Activated CD4-positive, alpha-beta T cell treated with anti-CD3 and anti-CD28 coated beads for 48 hours (primary cell): ENCODE measurements around the gene ABHD14A.
"Not testable (repeated sequence)": the region's sequence is repeated elsewhere in the genome, so short reads cannot be mapped to it uniquely, and the experiment has no call there.

ENCODE experiments used
- DNase-seq: peaks from one replicate; pipeline ENCODE4 v3.0.0-alpha.2; 2020

The ABHD14A gene

DNA sequence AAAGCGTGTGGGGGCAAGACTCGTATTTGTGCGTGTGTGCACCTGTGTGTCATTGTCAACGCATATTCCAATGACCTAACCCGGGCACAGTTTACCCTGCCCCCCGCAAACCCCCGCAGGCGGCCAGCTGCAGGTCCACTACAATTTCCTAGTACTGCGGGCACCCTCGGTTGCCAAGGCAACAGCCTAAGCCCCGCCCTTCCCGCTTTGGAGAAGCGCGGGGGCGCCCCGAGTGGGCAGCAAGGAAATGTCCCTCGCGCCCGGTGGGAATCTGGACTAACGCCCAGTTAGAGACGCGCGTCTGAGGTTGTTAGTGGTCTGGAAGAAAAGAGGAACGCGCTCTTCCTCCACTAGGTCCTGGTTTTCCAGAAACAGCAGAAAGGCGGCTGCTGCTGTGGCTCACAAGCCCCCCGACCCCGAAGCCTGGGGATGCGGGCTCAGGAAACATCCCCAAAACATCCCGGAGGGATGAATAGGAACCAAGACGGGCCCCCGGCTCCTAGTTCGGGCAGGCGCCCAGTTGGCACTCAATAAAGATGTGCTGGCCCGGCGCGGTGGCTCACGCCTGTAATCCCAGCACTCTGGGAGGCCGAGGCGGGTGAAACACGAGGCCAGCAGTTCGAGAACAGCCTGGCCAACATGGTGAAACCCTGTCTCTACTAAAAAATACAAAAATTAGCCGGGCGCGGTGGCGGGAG is 1.1 kb downstream of the ABHD14A start:
- DNase-seq, result peak; percentile 50

GRCh38 chr3:51977446-51978142 is 2.7 kb downstream of the ABHD14A start:
- no peak for DNase-seq

- DNase-seq, result no peak
Measured at GRCh38 chr3:51978143-51978502, 3.3 kb downstream of the ABHD14A start.

- DNase-seq, result no peak
Measured at GRCh38 chr3:51980253-51980652, 5.4 kb downstream of the ABHD14A start.

DNA sequence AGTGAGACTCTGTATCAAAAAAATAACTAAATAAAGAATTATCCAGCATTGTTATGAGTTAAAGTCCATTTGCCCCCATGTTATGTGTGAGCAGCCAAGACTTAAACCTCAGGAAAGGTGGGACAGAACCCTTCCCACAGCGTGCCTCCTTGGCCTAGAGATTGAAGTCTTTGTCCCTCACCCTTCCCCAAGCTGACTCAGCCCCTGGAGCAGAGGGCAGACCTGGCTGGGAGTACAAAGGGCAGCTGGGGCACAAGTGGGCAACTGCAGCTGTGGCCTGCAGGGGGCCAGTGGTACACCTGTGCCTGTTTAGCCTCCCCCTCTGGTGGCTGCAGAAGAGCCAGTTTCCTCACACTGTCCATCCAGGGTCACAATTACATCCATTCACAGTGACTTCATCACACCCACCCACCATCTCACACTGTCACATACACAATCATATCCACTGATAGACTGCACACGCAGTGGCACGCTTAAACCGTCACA is 7.5 kb downstream of the ABHD14A start:
- DNase-seq, result peak; percentile 61

GRCh38 chr3:51982838-51983577 is 8.1 kb downstream of the ABHD14A start, which contains the start of gene ACY1:
Gene ACY1 (plus strand): TSS chr3:51983535. CDS start chr3:51984065, 530 bp downstream.
- DNase-seq, result peak; percentile 86

DNA sequence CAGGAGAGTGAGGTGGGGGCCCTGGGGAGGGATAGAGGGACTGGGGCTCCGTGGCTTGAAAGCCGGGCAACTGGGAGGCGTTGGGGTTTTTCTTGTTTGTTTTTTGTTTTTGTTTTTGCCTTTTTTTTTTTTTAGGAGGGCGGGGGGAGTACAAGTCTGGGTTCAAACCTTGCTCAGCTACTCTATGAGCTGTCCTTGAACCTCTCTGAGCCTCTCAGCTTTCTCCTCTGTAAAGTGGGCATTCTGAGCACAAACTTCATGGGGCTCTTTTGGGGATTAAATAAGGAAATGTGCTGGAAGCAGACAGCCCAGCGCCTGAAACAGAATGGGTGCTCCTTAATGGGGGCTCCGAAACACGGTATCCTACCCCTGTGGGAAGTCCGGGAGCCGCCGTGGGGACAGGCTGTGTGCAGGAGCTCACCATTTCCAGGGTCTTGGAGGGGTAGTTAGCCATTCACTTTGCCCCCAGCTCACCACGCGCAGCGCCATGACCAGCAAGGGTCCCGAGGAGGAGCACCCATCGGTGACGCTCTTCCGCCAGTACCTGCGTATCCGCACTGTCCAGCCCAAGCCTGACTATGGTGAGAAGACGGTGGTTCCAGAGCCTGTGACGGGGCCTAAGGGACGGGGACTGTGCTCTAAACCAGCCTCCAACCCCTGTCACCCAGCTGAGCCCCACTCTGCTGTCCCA is 8.9 kb downstream of the ABHD14A start:
- DNase-seq, result no peak

DNA sequence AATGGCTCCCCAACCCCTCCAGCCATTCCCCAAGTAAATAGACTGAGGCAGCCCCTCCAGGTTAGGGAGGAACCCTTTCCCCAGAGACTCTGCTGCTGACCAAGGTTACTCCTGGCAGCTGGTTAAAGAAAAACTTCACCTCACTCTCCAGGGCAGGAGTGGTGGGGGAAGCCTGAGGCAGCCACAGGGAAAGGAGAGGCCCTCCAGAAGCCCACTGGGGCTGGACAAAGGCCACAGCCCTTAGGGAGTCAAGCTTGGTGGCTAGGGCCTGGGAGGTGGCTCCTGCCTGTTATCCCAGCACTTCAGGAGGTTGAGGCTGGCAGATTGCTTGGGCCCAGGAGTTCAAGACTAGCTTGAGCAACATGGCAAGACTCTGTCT is 9.4 kb downstream of the ABHD14A start:
- no peak for DNase-seq

GRCh38 chr3:51985063-51985462 is 10.2 kb downstream of the ABHD14A start:
- DNase-seq, result no peak

DNA sequence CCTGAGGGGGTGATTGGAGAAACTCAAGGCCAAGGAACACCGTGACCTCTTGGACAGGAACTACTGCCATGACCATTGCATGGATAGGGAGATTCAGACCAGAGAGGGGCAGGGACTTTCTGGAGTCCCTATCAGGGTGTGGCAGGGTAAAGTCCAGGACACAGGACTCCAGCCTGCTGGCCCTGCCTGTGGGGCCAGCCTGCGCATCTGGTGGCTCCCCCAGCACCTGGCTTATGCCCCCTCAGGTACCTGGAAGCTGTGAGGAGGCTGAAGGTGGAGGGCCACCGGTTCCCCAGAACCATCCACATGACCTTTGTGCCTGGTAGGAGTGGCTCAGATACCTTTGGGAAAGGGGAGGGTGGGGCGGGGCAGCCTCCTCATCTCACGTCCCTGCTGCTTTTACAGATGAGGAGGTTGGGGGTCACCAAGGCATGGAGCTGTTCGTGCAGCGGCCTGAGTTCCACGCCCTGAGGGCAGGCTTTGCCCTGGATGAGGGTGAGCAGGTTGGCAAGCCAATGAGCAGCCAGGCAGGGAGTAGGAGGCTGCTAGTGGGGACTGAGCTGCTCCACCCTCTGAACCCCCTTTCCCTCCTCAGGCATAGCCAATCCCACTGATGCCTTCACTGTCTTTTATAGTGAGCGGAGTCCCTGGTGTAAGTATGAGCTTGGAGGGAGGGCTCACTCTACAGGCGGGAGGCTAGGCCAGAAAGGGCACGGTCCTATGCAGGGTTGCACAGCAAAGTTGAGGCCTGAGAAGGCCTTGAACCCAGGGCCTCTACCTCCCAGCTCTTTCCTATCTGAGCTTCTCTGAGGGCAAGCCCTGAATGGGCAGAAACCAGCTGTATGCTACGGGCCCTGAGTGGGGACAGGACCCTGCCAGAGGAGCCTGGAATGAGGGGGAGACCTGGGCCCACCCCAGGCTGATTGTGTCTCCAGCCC is 11.4 kb downstream of the ABHD14A start:
- DNase-seq, result no peak

GRCh38 chr3:51987568-51987967 is 12.7 kb downstream of the ABHD14A start:
- no peak for DNase-seq

- DNase-seq, result no peak
Measured at GRCh38 chr3:51988286-51989146, 13.7 kb downstream of the ABHD14A start.

DNA sequence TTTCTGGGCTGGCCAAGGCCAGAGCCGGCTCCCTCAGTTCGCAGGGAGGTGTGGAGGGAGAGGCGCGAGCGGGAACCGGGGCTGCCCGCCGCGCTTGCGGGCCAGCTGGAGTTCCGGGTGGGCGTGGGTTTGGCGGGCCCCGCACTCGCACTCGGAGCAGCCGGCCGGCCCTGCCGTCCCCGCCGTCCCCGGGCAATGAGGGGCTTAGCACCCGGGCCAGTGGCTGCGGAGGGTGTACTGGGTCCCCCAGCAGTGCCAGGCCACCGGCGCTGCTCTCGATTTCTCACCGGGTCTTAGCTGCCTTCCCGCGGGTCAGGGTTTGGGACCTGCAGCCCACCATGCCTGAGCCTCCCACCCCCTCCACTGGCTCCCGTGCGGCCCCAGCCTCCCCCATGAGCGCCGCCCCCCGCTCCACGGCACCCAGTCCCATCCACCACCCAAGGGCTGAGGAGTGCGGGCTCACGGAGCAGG is 15.7 kb downstream of the ABHD14A start:
- not testable (repeated sequence) for DNase-seq

GRCh38 chr3:51992017-51992682 is 17.3 kb downstream of the ABHD14A start:
- no peak for DNase-seq

DNA sequence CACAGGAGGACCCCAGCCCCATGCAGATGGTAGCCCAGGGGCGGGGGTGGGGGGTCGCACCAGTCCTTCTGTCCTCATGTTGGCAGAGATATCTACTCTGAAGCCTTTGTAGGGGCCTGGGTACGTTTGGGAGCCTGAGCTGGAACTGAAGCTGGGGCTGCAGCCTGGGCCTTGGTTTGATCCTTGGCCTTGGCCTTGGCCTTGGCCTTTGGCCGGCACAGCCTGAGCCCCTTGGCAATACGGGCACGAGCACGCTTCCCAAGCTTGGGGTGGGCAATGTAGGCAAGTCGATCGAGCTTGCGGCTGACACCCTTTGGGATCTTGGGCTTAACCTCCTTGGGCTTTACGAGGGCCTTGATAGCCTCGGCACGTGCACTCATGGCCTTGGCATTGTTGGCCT is 18.8 kb downstream of the ABHD14A start:
- DNase-seq, result not testable (repeated sequence)

DNA sequence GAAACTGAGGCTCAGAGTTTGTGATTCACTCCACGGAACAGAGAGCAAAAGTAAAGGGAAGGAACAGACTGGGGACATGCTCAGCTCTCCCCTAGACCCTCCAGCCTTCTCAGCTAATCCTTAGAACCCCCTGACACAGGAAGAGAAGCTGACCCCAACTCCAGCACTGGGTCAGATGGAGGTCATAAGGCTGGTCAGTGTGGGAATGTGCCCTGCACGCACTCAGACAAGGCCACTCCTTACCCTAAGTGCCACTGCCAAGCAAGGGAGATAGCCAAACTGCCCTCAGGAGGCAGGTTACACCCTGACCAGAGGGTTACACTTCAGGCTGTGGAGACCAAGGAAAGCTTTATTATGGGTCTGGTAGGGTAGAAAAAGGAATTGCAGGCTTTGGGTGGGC is 19.7 kb downstream of the ABHD14A start:
- no peak for DNase-seq

DNA sequence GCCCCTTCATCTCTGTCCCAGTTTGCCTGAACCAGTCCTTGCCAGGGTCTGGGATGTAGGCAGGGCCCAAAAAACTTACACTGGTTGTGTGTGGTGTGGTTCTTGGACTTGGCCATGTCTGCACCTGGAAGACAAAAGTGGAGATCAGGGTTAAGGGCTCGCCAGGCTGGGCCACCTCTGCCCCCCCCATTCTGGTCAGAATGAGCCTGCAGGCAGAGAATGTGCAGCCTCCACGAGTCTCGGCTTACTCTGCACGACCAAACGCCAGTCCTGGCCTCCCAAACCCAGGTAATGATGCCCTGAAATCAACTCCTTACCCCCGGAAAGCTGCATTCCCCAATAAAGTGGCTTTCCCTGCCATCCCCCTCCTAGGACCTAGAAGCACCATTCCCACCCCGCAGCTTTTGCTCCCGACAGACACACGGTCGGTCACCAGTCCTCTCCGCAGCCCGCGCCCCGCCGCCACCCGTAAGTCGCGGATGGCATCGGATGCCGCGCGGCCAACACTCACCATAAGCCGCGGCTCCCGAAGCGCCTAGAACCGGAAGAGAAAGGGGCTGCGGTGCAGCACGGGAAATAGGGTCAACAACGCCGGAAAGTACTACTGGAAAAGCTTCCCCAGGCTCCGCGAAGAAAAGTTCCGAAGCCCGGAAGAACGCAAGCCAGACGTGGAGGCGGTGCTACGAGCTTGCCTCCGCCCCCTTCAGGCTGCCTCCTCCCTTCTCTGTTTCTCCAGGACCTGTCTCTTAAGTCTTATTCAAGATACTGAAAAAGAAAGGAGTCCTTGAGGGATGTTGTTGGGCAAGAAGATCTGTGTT is 20.7 kb downstream of the ABHD14A start, which contains the start of gene RPL29:
TSS of gene RPL29 (minus strand) at position 550 of the 818 bp plus-strand sequence. CDS start at position 116, 434 bp downstream.
- DNase-seq, result peak; percentile 95

DNA sequence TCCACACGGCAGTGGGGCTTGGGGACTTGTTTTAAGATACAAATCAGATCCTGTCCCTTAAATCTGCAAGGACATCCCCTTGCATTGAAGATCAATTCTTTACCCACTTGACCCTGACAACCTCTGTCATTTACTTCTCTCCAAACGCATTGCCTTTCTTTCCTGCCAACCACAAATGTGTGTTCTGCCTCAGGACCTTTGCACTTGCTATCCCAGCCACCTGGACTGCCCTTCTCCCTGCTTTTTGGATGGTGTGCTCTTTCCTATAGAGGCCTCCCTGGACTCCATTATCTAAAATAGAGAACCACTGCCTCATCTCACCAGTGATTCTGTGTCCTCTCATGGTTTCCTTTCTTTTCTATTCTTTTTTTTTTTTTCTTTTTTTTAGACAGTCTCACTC is 22.3 kb downstream of the ABHD14A start:
- no peak for DNase-seq

GRCh38 chr3:51997935-51998596 is 23.2 kb downstream of the ABHD14A start:
- no peak for DNase-seq
